ENCODE results near the gene PNO1. TPM values are rescaled to one million over a fixed set of nuclear protein-coding genes. Genes with fewer than 3 reads are reported as not detected.
"Not testable (repeated sequence)": the region's sequence is repeated elsewhere in the genome, so short reads cannot be mapped to it uniquely, and the experiment has no call there.

Gene PNO1
- polyA plus RNA-seq (2013, experiment 1 of 2) = 45.3 TPM
- polyA plus RNA-seq (2013, experiment 2 of 2) = 46.6 TPM

DNA sequence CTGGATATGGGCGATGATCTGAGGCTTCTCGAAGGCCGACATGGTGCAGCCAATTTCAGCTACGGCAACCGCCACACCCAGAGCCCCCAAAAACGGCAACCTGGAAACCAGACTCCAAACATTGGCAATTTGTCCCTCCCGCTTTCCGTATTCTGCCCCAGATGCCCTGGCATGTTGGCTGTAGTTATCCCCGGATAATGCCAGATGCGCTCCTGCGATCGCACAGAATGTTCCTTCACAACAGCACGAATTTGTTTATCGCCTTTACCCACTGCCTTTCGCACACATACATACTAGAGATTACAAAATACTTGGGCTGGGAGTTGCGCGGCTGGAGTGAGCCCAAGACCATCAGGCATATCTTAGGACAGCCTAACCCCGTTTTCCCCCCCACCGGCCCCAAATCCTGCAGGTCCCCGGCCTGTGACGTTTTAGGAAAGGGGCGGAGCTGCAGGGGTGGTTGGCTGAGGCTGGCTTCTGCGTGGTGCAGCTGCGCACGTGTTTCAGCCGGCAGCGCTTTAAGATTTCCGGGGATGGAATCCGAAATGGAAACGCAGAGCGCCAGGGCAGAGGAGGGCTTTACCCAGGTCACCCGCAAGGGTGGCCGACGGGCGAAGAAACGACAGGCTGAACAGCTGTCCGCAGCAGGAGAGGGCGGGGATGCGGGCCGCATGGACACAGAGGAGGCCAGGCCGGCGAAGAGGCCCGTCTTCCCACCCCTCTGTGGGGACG, at the start of gene PNO1:
TSS of gene PNO1 (plus strand) at position 487 of the 732 bp plus-strand sequence. CDS start at position 534, 47 bp downstream.
- DNase-seq = peak; percentile 98
- H3K79me1 ChIP-seq (ENCODE audit: low read length) = peaks cover 15% of the 10 kb centered on the region
- no peak within 1 kb of the TSS for H3K18ac ChIP-seq (ENCODE audit: low read length)
- peak within 1 kb of the TSS; percentile 97 for H3K56ac ChIP-seq (ENCODE audit: low read length)
- no peak within 1 kb of the TSS for H2BK120ac ChIP-seq (ENCODE audit: low read depth, low read length)
- H3K36me3 ChIP-seq (ENCODE audit: control insufficient read depth, insufficient read depth, low read length) = peaks cover 4% of the 10 kb centered on the region
- no peaks in the 10 kb centered on the region for H3K27me3 ChIP-seq (ENCODE audit: insufficient read depth, low read length, poor library complexity)
- no CpG with 5 or more reads among the region's 44 CpGs for WGBS (ENCODE audit: extremely low coverage, insufficient coverage, low lambda C conversion rate)
- H3K4ac ChIP-seq (ENCODE audit: low read depth, low read length) = no peak within 1 kb of the TSS
- no peak within 1 kb of the TSS for H4K8ac ChIP-seq (ENCODE audit: low read depth, low read length)
- H3K79me2 ChIP-seq (ENCODE audit: control insufficient read depth, insufficient read depth, low read length) = peaks cover 36% of the 10 kb centered on the region
- peak within 1 kb of the TSS; percentile 84 for H3K4me2 ChIP-seq (ENCODE audit: low read length)
- peak within 1 kb of the TSS; percentile 89 for H3K9ac ChIP-seq (ENCODE audit: low read length)
- H2AK5ac ChIP-seq (ENCODE audit: low read length) = no peak within 1 kb of the TSS
- H3K4me1 ChIP-seq (ENCODE audit: control insufficient read depth, low read depth, low read length) = no peaks in the 10 kb centered on the region
- H2BK5ac ChIP-seq (ENCODE audit: low read length) = peak within 1 kb of the TSS; percentile 8
- H3K23ac ChIP-seq (ENCODE audit: low read length) = no peak within 1 kb of the TSS
- peak within 1 kb of the TSS; percentile 29 for H3K27ac ChIP-seq (ENCODE audit: low read depth, low read length)
- no peak within 1 kb of the TSS for H2BK15ac ChIP-seq (replicated peaks; ENCODE audit: low read depth)
- peak within 1 kb of the TSS; percentile 91 for H3K4me3 ChIP-seq (ENCODE audit: low read length)
- no peak within 1 kb of the TSS for H4K5ac ChIP-seq (ENCODE audit: low read length)

DNA sequence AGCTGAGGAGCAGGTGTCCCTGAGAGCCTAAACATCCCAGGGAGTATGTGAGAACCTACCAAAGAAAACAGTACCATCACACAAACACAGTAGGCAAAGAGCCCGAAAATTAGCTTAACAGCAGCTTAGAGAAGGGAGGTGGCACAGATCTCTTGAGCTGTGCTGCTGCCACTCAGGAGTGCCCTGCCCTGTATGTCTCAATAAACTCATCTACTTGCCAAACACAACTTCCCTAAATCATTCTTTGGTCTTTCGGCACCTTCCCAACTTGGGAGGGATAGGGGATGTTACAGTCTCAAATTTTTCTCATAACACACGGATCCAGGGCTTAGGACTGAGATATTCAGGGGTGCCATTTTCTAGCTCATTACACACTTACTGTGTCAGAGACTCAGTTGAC, 49.6 kb upstream of the PNO1 start:
- H2BK120ac ChIP-seq (ENCODE audit: low read depth, low read length) = no peak overlapping the region
- H3K79me1 ChIP-seq (ENCODE audit: low read length) = no peaks in the 10 kb centered on the region
- no peak overlapping the region for H3K56ac ChIP-seq (ENCODE audit: low read length)
- H3K79me2 ChIP-seq (ENCODE audit: control insufficient read depth, insufficient read depth, low read length) = no peaks in the 10 kb centered on the region
- H3K18ac ChIP-seq (ENCODE audit: low read length) = no peak overlapping the region
- no peak overlapping the region for H3K27ac ChIP-seq (ENCODE audit: low read depth, low read length)
- H3K4me3 ChIP-seq (ENCODE audit: low read length) = no peak overlapping the region
- H3K4me2 ChIP-seq (ENCODE audit: low read length) = no peak overlapping the region
- no peak overlapping the region for H2BK15ac ChIP-seq (replicated peaks; ENCODE audit: low read depth)
- no peak overlapping the region for H4K8ac ChIP-seq (ENCODE audit: low read depth, low read length)
- no peaks in the 10 kb centered on the region for H3K27me3 ChIP-seq (ENCODE audit: insufficient read depth, low read length, poor library complexity)
- no CpG with 5 or more reads among the region's 3 CpGs for WGBS (ENCODE audit: extremely low coverage, insufficient coverage, low lambda C conversion rate)
- no peaks in the 10 kb centered on the region for H3K36me3 ChIP-seq (ENCODE audit: control insufficient read depth, insufficient read depth, low read length)
- DNase-seq = no peak
- no peak overlapping the region for H4K5ac ChIP-seq (ENCODE audit: low read length)
- no peak overlapping the region for H3K9ac ChIP-seq (ENCODE audit: low read length)
- H3K4ac ChIP-seq (ENCODE audit: low read depth, low read length) = no peak overlapping the region
- no peak overlapping the region for H2AK5ac ChIP-seq (ENCODE audit: low read length)
- no peak overlapping the region for H3K23ac ChIP-seq (ENCODE audit: low read length)
- H3K4me1 ChIP-seq (ENCODE audit: control insufficient read depth, low read depth, low read length) = no peaks in the 10 kb centered on the region
- H2BK5ac ChIP-seq (ENCODE audit: low read length) = no peak overlapping the region

- H3K9ac ChIP-seq (ENCODE audit: low read length) = no peak overlapping the region
- H3K79me1 ChIP-seq (ENCODE audit: low read length) = no peaks in the 10 kb centered on the region
- no peak overlapping the region for H3K4ac ChIP-seq (ENCODE audit: low read depth, low read length)
- H3K4me2 ChIP-seq (ENCODE audit: low read length) = no peak overlapping the region
- H3K4me3 ChIP-seq (ENCODE audit: low read length) = no peak overlapping the region
- no peak overlapping the region for H2AK5ac ChIP-seq (ENCODE audit: low read length)
- H3K27ac ChIP-seq (ENCODE audit: low read depth, low read length) = no peak overlapping the region
- H3K27me3 ChIP-seq (ENCODE audit: insufficient read depth, low read length, poor library complexity) = no peaks in the 10 kb centered on the region
- H3K79me2 ChIP-seq (ENCODE audit: control insufficient read depth, insufficient read depth, low read length) = no peaks in the 10 kb centered on the region
- H3K36me3 ChIP-seq (ENCODE audit: control insufficient read depth, insufficient read depth, low read length) = no peaks in the 10 kb centered on the region
- H3K18ac ChIP-seq (ENCODE audit: low read length) = no peak overlapping the region
- no peak overlapping the region for H4K8ac ChIP-seq (ENCODE audit: low read depth, low read length)
- no peak overlapping the region for H2BK120ac ChIP-seq (ENCODE audit: low read depth, low read length)
- no peak overlapping the region for H4K5ac ChIP-seq (ENCODE audit: low read length)
- no peak overlapping the region for H3K56ac ChIP-seq (ENCODE audit: low read length)
- no peak for DNase-seq
- no peak overlapping the region for H3K23ac ChIP-seq (ENCODE audit: low read length)
- H2BK5ac ChIP-seq (ENCODE audit: low read length) = no peak overlapping the region
- no peaks in the 10 kb centered on the region for H3K4me1 ChIP-seq (ENCODE audit: control insufficient read depth, low read depth, low read length)
- WGBS (ENCODE audit: extremely low coverage, insufficient coverage, low lambda C conversion rate) = no CpG with 5 or more reads among the region's 3 CpGs
- H2BK15ac ChIP-seq (replicated peaks; ENCODE audit: low read depth) = no peak overlapping the region
Measured at GRCh38 chr2:68110102-68110501, 47.6 kb upstream of the PNO1 start.

DNA sequence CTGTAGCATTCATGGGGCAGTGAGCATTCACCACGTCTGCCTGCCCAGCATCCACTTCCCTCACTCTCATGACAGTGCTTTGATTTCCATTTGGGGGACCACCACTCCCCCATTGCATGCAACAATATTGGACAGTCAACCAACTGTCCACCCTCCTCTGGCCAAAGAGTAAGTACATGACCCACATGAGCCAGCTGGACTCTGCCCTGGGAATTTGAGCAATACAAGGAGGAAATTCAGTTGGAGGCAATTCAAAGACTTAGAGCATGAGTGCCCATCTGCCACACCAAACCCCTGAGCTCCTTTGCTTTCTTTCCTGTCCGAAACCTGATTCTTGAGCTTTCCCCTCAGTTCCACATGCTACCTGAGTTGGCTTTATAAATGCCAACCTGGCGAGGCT, 41.7 kb upstream of the PNO1 start:
- Histone ChIP-seq H2BK120ac (ENCODE audit: low read depth, low read length) (no peak overlapping the region), H3K27ac (ENCODE audit: low read depth, low read length) (no peak overlapping the region), H3K56ac (ENCODE audit: low read length) (no peak overlapping the region), H3K23ac (ENCODE audit: low read length) (no peak overlapping the region), H3K36me3 (ENCODE audit: control insufficient read depth, insufficient read depth, low read length) (no peaks in the 10 kb centered on the region), H2BK15ac (replicated peaks; ENCODE audit: low read depth) (no peak overlapping the region), H3K4me1 (ENCODE audit: control insufficient read depth, low read depth, low read length) (peaks cover 3% of the 10 kb centered on the region), H3K27me3 (ENCODE audit: insufficient read depth, low read length, poor library complexity) (no peaks in the 10 kb centered on the region), H3K4me2 (ENCODE audit: low read length) (no peak overlapping the region), H3K79me2 (ENCODE audit: control insufficient read depth, insufficient read depth, low read length) (no peaks in the 10 kb centered on the region), H3K18ac (ENCODE audit: low read length) (no peak overlapping the region), H2BK5ac (ENCODE audit: low read length) (no peak overlapping the region), H3K4ac (ENCODE audit: low read depth, low read length) (no peak overlapping the region), H4K5ac (ENCODE audit: low read length) (no peak overlapping the region), H3K9ac (ENCODE audit: low read length) (no peak overlapping the region), H3K4me3 (ENCODE audit: low read length) (no peak overlapping the region), H3K79me1 (ENCODE audit: low read length) (no peaks in the 10 kb centered on the region), H2AK5ac (ENCODE audit: low read length) (no peak overlapping the region), H4K8ac (ENCODE audit: low read depth, low read length) (no peak overlapping the region)
- no peak for DNase-seq
- WGBS (ENCODE audit: extremely low coverage, insufficient coverage, low lambda C conversion rate) = no CpG with 5 or more reads among the region's 3 CpGs

DNA sequence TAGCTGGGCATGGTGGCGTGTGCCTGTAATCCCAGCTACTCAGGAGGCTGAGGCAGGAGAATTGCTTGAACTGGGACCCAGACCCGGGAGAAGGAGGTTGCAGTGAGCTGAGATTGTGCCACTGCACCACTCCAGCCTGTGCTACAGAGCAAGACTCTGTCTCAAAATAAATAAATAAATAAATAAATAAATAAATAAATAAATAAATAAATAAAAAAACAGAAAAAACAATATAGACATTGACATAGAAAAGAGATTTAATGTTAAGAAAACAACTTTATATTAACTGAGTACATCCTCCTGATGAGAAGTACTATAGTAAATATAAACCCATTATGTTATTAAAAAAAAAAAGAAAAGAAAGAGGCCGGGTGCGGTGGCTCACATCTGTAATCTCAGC, 39.8 kb upstream of the PNO1 start:
- not testable (repeated sequence) for H3K4me2 ChIP-seq (ENCODE audit: low read length); DNase-seq; H3K4ac ChIP-seq (ENCODE audit: low read depth, low read length); H2AK5ac ChIP-seq (ENCODE audit: low read length); H3K9ac ChIP-seq (ENCODE audit: low read length); H3K79me2 ChIP-seq (ENCODE audit: control insufficient read depth, insufficient read depth, low read length); H3K36me3 ChIP-seq (ENCODE audit: control insufficient read depth, insufficient read depth, low read length); H4K5ac ChIP-seq (ENCODE audit: low read length); H3K27ac ChIP-seq (ENCODE audit: low read depth, low read length); H3K79me1 ChIP-seq (ENCODE audit: low read length); H3K56ac ChIP-seq (ENCODE audit: low read length); H2BK120ac ChIP-seq (ENCODE audit: low read depth, low read length); H2BK5ac ChIP-seq (ENCODE audit: low read length); H3K4me3 ChIP-seq (ENCODE audit: low read length); H3K23ac ChIP-seq (ENCODE audit: low read length); H2BK15ac ChIP-seq (replicated peaks; ENCODE audit: low read depth); H3K27me3 ChIP-seq (ENCODE audit: insufficient read depth, low read length, poor library complexity); H4K8ac ChIP-seq (ENCODE audit: low read depth, low read length); H3K18ac ChIP-seq (ENCODE audit: low read length); H3K4me1 ChIP-seq (ENCODE audit: control insufficient read depth, low read depth, low read length)
- no CpG with 5 or more reads among the region's 4 CpGs for WGBS (ENCODE audit: extremely low coverage, insufficient coverage, low lambda C conversion rate)

GRCh38 chr2:68118816-68119215, 38.9 kb upstream of the PNO1 start:
- DNase-seq = no peak
- Histone ChIP-seq H4K5ac (ENCODE audit: low read length) (no peak overlapping the region), H3K4ac (ENCODE audit: low read depth, low read length) (no peak overlapping the region)

More at GRCh38 chr2:68118816-68119215, 38.9 kb upstream of the PNO1 start:
- no peak overlapping the region for H3K4me3 ChIP-seq (ENCODE audit: low read length)
- no peak overlapping the region for H2AK5ac ChIP-seq (ENCODE audit: low read length)
- H2BK5ac ChIP-seq (ENCODE audit: low read length) = no peak overlapping the region
- no peak overlapping the region for H2BK15ac ChIP-seq (replicated peaks; ENCODE audit: low read depth)
- no peak overlapping the region for H3K23ac ChIP-seq (ENCODE audit: low read length)
- H3K27me3 ChIP-seq (ENCODE audit: insufficient read depth, low read length, poor library complexity) = no peaks in the 10 kb centered on the region
- H3K56ac ChIP-seq (ENCODE audit: low read length) = peak overlapping the region; percentile 22
- no CpG with 5 or more reads among the region's 7 CpGs for WGBS (ENCODE audit: extremely low coverage, insufficient coverage, low lambda C conversion rate)
- H4K8ac ChIP-seq (ENCODE audit: low read depth, low read length) = no peak overlapping the region
- H3K27ac ChIP-seq (ENCODE audit: low read depth, low read length) = no peak overlapping the region
- no peaks in the 10 kb centered on the region for H3K79me2 ChIP-seq (ENCODE audit: control insufficient read depth, insufficient read depth, low read length)
- no peak overlapping the region for H3K4me2 ChIP-seq (ENCODE audit: low read length)
- no peaks in the 10 kb centered on the region for H3K79me1 ChIP-seq (ENCODE audit: low read length)
- no peak overlapping the region for H3K18ac ChIP-seq (ENCODE audit: low read length)
- H3K36me3 ChIP-seq (ENCODE audit: control insufficient read depth, insufficient read depth, low read length) = no peaks in the 10 kb centered on the region
- H2BK120ac ChIP-seq (ENCODE audit: low read depth, low read length) = no peak overlapping the region
- H3K9ac ChIP-seq (ENCODE audit: low read length) = no peak overlapping the region
- H3K4me1 ChIP-seq (ENCODE audit: control insufficient read depth, low read depth, low read length) = peaks cover 6% of the 10 kb centered on the region
